Activated CD4-positive, alpha-beta T cell treated with anti-CD3 and anti-CD28 coated beads, Interleukin-2, amount 50 U/mL, for 24 hours (primary cell): ENCODE measurements around the gene AGAP1.

ENCODE experiments used
- DNase-seq, 2 donors: peaks; one replicate each; pipeline ENCODE4 v3.0.0-alpha.2; 2020; ENCODE audit warnings: low read depth in 1 of 2, low spot score in 1 of 2

Gene AGAP1

GRCh38 chr2:235530735-235531134 lies 36.9 kb downstream of the AGAP1 start:
- no peak for DNase-seq

GRCh38 chr2:235532307-235532706 lies 38.5 kb downstream of the AGAP1 start:
- DNase-seq: no peak

GRCh38 chr2:235533198-235533597 lies 39.4 kb downstream of the AGAP1 start:
- no peak for DNase-seq

GRCh38 chr2:235533616-235534385 lies 40.0 kb downstream of the AGAP1 start:
- no peak for DNase-seq

- DNase-seq: no peak
These were observed 41.0 kb downstream of the AGAP1 start for GRCh38 chr2:235534678-235535422.

- DNase-seq: no peak
These were observed 41.7 kb downstream of the AGAP1 start for GRCh38 chr2:235535423-235536130.

- no peak for DNase-seq
These were observed 42.9 kb downstream of the AGAP1 start for GRCh38 chr2:235536711-235537110.

- DNase-seq: no peak
These were observed 43.3 kb downstream of the AGAP1 start for GRCh38 chr2:235537186-235537585.

GRCh38 chr2:235537587-235537986 lies 43.7 kb downstream of the AGAP1 start:
- no peak for DNase-seq

- DNase-seq: no peak
These were observed 44.3 kb downstream of the AGAP1 start for GRCh38 chr2:235538144-235538639.

GRCh38 chr2:235538981-235539380 lies 45.1 kb downstream of the AGAP1 start:
- no peak for DNase-seq

- DNase-seq: no peak
These were observed 45.9 kb downstream of the AGAP1 start for GRCh38 chr2:235539773-235540172.

GRCh38 chr2:235541016-235541415 lies 47.2 kb downstream of the AGAP1 start:
- no peak for DNase-seq

- no peak for DNase-seq
These were observed 48.2 kb downstream of the AGAP1 start for GRCh38 chr2:235541838-235542549.

- no peak for DNase-seq
These were observed 48.9 kb downstream of the AGAP1 start for GRCh38 chr2:235542733-235543127.

- DNase-seq: no peak
These were observed 49.4 kb downstream of the AGAP1 start for GRCh38 chr2:235543128-235543750.

GRCh38 chr2:235543851-235544688 lies 50.2 kb downstream of the AGAP1 start:
- no peak for DNase-seq

GRCh38 chr2:235544689-235544969 lies 50.8 kb downstream of the AGAP1 start:
- DNase-seq: no peak

- no peak for DNase-seq
These were observed 51.7 kb downstream of the AGAP1 start for GRCh38 chr2:235545339-235546150.
